Measurements from ENCODE around the gene SULT1A2. TPM values are rescaled to one million over a fixed set of nuclear protein-coding genes. Genes with fewer than 3 reads are reported as not detected.
A peak's percentile ranks its signal among the peaks of the same experiment; 100 is the strongest.

The SULT1A2 gene
- total and polyA plus RNA-seq, 2 of the 8 experiments (the other 6 are each of a cell fraction or from before 2014, with no cell fraction given) = 0.29 to 0.35 TPM

DNA sequence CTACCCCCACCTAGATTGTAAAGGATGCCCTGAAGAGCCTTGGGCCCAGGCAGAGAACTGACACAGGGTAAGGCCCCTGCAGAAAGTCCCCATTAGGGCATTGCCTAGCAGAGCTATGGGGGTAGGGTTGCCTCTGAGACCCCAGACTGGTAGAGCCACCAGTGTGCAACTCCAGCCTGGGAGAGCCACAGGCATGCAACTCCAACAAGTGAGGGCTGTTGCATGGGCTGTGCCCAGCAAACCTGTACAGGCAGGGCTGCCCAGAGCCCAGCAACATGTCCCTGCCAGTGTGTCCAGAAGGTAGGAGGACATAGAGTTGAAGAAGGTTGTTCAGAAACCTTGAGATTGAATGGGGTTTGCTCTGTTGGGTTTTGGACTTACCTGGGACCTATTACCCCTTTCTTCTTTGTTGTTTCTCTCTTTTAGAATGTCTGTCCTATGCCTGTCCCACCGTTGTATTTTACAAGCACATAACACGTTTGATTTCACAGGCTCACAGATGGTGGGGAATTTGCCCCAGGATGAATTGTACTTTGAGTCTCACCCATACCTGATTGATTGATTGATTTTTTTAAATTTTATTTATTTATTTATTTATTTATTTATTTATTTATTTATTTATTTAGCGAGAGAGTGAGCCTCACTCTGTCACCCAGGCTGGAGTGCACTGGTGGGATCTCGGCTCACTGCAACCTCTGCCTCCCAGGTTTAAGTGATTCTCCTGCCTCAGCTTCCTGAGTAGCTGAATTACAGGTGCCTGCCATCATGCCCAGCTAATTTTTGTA, 26.7 kb downstream of the SULT1A2 start:
- Histone ChIP-seq H3K27me3 (replicated peaks in 1 of 4; ENCODE audit: control insufficient read depth in 3 of 4, extremely low read depth in 1 of 4, insufficient read depth in 3 of 4, low read length in 3 of 4) (no peaks in the 10 kb centered on the region; a peak in 1 of 7 replicates), H3K4me3 (ENCODE audit: extremely low read depth in 1 of 4, insufficient read depth in 2 of 4, low read depth in 3 of 4, low read length in 4 of 4) (no peak overlapping the region), H3K27ac (ENCODE audit: low read depth, low read length) (no peak overlapping the region), H3K9me3 (ENCODE audit: insufficient read depth in 2 of 2, low read depth in 1 of 2, low read length in 1 of 2) (peaks cover 7 to 9% of the 10 kb centered on the region in 2 experiments), H2BK12ac (ENCODE audit: low read depth, low read length) (no peak overlapping the region), H2AK5ac (ENCODE audit: low read depth, low read length) (no peak overlapping the region), H3K9ac (replicated peaks in 1 of 4; ENCODE audit: extremely low read depth in 1 of 4, low read depth in 3 of 4, low read length in 3 of 4) (no peak overlapping the region), H2BK20ac (ENCODE audit: low read length) (no peak overlapping the region), H2BK5ac (ENCODE audit: low read depth, low read length) (no peak overlapping the region), H3K4ac (replicated peaks; ENCODE audit: insufficient read length, low read depth, low read length) (no peak overlapping the region), H3K56ac (replicated peaks; ENCODE audit: insufficient read length, low read depth, low read length) (no peak overlapping the region), H2BK15ac (ENCODE audit: low read length) (no peak overlapping the region), H3K4me1 (replicated peaks in 1 of 4; ENCODE audit: control insufficient read depth in 3 of 4, insufficient read depth in 4 of 4, low read length in 3 of 4) (peaks cover 7 to 15% (median 8%) of the 10 kb centered on the region in 4 experiments), H2AFZ (ENCODE audit: low read length) (no peak overlapping the region), H3K36me3 (ENCODE audit: control insufficient read depth in 2 of 4, insufficient read depth in 4 of 4, low read length in 3 of 4) (peaks cover 0 to 3% (median 0%) of the 10 kb centered on the region in 4 experiments; a peak in 1 of 8 replicates), H4K91ac (replicated peaks; ENCODE audit: insufficient read length, low read length) (no peak overlapping the region), H3K79me2 (ENCODE audit: control insufficient read depth in 1 of 2, insufficient read depth in 2 of 2, low read length in 2 of 2) (no peaks in the 10 kb centered on the region; a peak in 1 of 4 replicates), H3K23ac (ENCODE audit: insufficient read length) (no peak overlapping the region), H3K4me2 (ENCODE audit: insufficient read depth in 1 of 2, low read depth in 2 of 2, low read length in 2 of 2) (no peak overlapping the region), H4K20me1 (replicated peaks in 1 of 2; ENCODE audit: control insufficient read depth in 1 of 2, insufficient read depth in 2 of 2, low read length in 2 of 2) (no peaks in the 10 kb centered on the region), H4K5ac (ENCODE audit: insufficient read length, low read depth, low read length) (no peak overlapping the region), H3K23me2 (ENCODE audit: low read depth, low read length) (no peaks in the 10 kb centered on the region), H2BK120ac (replicated peaks; ENCODE audit: low read depth, low read length) (no peak overlapping the region), H4K8ac (ENCODE audit: extremely low read depth, insufficient read depth, low read length) (peak overlapping the region; percentile 69; the same call in 1 of the 2 replicates), H3K79me1 (ENCODE audit: low read depth, low read length) (peaks cover 4% of the 10 kb centered on the region; the same call in 1 of the 2 replicates), H3K14ac (ENCODE audit: insufficient read length) (no peak overlapping the region), H3K18ac (ENCODE audit: extremely low read depth, low read length) (no peak overlapping the region)
- FAIRE-seq (no peak), DNase-seq (ENCODE audit: low read depth in 1 of 2, low spot score in 2 of 2) (no peak)
- CTCF ChIA-PET (ENCODE audit: partially characterized antibody) = interaction anchor here (1.5 kb wide), 1 partner anchor 47 kb away, joined by 3 read pairs; no protein-coding TSS in a partner anchor
- POLR2A ChIA-PET (ENCODE audit: partially characterized antibody) = interaction anchor here (0.5 to 0.8 kb wide), 2 partner anchors 10 to 344 kb away, joined by 3 read pairs; no protein-coding TSS in a partner anchor
- WGBS, 2 experiments (ENCODE audit: extremely low coverage in 1 of 2, insufficient coverage in 1 of 2, insufficient read length in 1 of 2, insufficient replicate concordance in 2 of 2, low coverage in 1 of 2, low lambda C conversion rate in 2 of 2, missing lambda C conversion rate in 1 of 2) = 89% methylated on average over 4 of the region's 4 CpGs; no CpG with 5 or more reads in 1 of the 2 experiments
- TF ChIP-seq GABPA (IDR thresholded peaks at IDR 0.05; ENCODE audit: borderline replicate concordance, insufficient read depth, low read length) = no peak
- no peak for TF ChIP-seq SIRT6 (IDR thresholded peaks at IDR 0.05; ENCODE audit: low read length)
- TF ChIP-seq RNF2 (IDR thresholded peaks at IDR 0.05; ENCODE audit: borderline replicate concordance, low read depth, low read length, missing control alignments, poor library complexity, severe bottlenecking) = no peak
- no peak for TF ChIP-seq CREB1 (IDR thresholded peaks at IDR 0.05)
- TF ChIP-seq CTBP2 (IDR thresholded peaks at IDR 0.05; ENCODE audit: borderline replicate concordance, insufficient read depth, insufficient read length, low read length) = no peak
- no peak for TF ChIP-seq JUND (IDR thresholded peaks at IDR 0.05; ENCODE audit: low read length)
- TF ChIP-seq SIN3A (conservative IDR thresholded peaks at IDR 0.05 in 1 of 2, IDR thresholded peaks at IDR 0.05 in 1 of 2; ENCODE audit: low read depth in 1 of 2, low read length in 2 of 2) = no peak
- TF ChIP-seq POLR2A (IDR thresholded peaks at IDR 0.05; ENCODE audit: control extremely low read depth in 1 of 2, low read depth in 2 of 2, low read length in 2 of 2) = no peak
- no peak for TF ChIP-seq MAX (IDR thresholded peaks at IDR 0.05)
- no peak for TF ChIP-seq BRCA1 (IDR thresholded peaks at IDR 0.05; ENCODE audit: low read depth, low read length)
- no peak for TF ChIP-seq KDM4A (IDR thresholded peaks at IDR 0.05; ENCODE audit: low read depth, low read length, severe bottlenecking)

Measured in H1 (cell line).